Lung (tissue), 12 donors: ENCODE data around the gene ART3. TPM values are rescaled to one million over a fixed set of nuclear protein-coding genes. Genes with fewer than 3 reads are reported as not detected.
A peak's percentile ranks its signal among the peaks of the same experiment; 100 is the strongest.

ENCODE experiments used
- ATAC-seq: fragments of 200-7000 bp; cut with Tn5 transposase; one replicate; pipeline ENCODE4 v1.9.1; 2020; ENCODE audit warnings: moderate number of reproducible peaks; ENCODE audit not compliant: insufficient read depth, low FRiP score
- DNase-seq, 3 donors: peaks; one replicate each; pipeline ENCODE4 v3.0.0-alpha.2; 2013 to 2017
- H3K27ac ChIP-seq, 2 donors: one replicate each; pipeline ENCODE4 v1.5.1; 2013; ENCODE audit warnings: mild to moderate bottlenecking in 2 of 2, moderate library complexity in 2 of 2, control low read depth in 1 of 2, inconsistent platforms in 1 of 2, low read depth in 1 of 2, low read length in 1 of 2
- H3K27me3 ChIP-seq, 3 donors: one replicate each; pipeline ENCODE4 v1.5.1; 2013; ENCODE audit warnings: low read length in 2 of 3; ENCODE audit not compliant: control insufficient read depth in 3 of 3, insufficient read depth in 3 of 3
- H3K36me3 ChIP-seq, 4 donors: one replicate each; pipeline ENCODE4 v1.5.1; 2013; ENCODE audit warnings: low read length in 4 of 4, mild to moderate bottlenecking in 1 of 4, moderate library complexity in 1 of 4; ENCODE audit not compliant: control insufficient read depth in 4 of 4, insufficient read depth in 4 of 4
- H3K4me1 ChIP-seq, 5 donors: one replicate each; pipeline ENCODE4 v1.5.1; 2013; ENCODE audit warnings: low read length in 5 of 5, mild to moderate bottlenecking in 2 of 5, moderate library complexity in 1 of 5; ENCODE audit not compliant: control insufficient read depth in 5 of 5, insufficient read depth in 5 of 5
- H3K4me3 ChIP-seq: one replicate; pipeline ENCODE4 v1.5.1; 2013; ENCODE audit warnings: mild to moderate bottlenecking, control low read depth, moderate library complexity
- H3K9ac ChIP-seq, 2 donors: one replicate each; pipeline ENCODE4 v1.5.1; 2013; ENCODE audit warnings: low read length in 2 of 2, control low read depth in 1 of 2; ENCODE audit not compliant: insufficient read depth in 1 of 2
- H3K9me3 ChIP-seq, 4 donors: one replicate each; pipeline ENCODE4 v1.5.1; 2013; ENCODE audit warnings: low read length in 3 of 4, mild to moderate bottlenecking in 1 of 4, moderate library complexity in 1 of 4; ENCODE audit not compliant: control insufficient read depth in 4 of 4, insufficient read depth in 3 of 4
- CTCF ChIP-seq: IDR thresholded peaks from 2 replicates; pipeline ENCODE4 v1.5.1; 2012; ENCODE audit warnings: mild to moderate bottlenecking; ENCODE audit errors: control extremely low read depth, extremely low read depth
- WGBS, 2 donors: extraction: QIAGEN DNeasy Blood & Tissue Kit; methylation state at CpG; one replicate each; pipeline ENCODE4 v1.1.7; 2013; 5-methylcytosine and 5-hydroxymethylcytosine counted together
- polyA plus RNA-seq, 2 donors: library from polyadenylated mRNA; stranded (reverse); fragments of 200-250 nt; gene quantifications; one replicate each; pipeline ENCODE4 v1.2.1, GENCODE V29; 2013
- total RNA-seq, 2 donors: library from RNA; depleted of rRNA in 1 of 2; stranded (reverse); fragments of >200 nt in 1 of 2; gene quantifications; one replicate each; pipeline ENCODE4 v1.2.1, GENCODE V29; 2014 to 2021
- donor health status: control.
- donor health status: control.
- donor health status: Bipolar disorder and iron deficiency.
- donor health status: healthy.
- donor health status: DM: yes; HTN: yes; CAD: no.

ART3 gene
- total and polyA plus RNA-seq, 4 donors = 0.13 to 0.71 TPM; not detected in 2

DNA sequence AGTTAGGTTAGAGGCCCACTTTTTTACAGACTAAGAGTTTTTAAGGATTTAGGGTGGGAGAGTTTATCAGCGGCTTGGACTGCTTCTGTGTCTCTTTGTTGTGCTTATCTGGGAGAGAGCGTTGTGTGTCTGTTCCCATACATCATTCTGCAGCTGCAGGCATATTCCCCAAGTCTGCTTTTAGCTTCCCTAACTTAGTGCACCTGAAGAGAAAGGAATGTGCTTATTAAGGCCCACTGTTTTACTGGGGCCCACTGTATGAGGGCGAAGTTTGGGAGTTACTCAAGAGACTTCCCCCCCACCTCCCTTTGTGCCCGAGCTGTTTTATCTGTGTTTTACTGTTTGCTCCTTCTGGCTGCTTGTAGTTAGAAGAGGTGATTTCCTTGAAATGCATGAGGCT is 31.9 kb downstream of the ART3 start:
- Histone ChIP-seq H3K4me3 (no peak overlapping the region), H3K9ac (no peak overlapping the region), H3K27me3 (no peaks in the 10 kb centered on the region), H3K27ac (no peak overlapping the region), H3K36me3 (peaks cover 0 to 2% (median 0%) of the 10 kb centered on the region in 4 donors), H3K4me1 (peaks cover 0 to 3% (median 0%) of the 10 kb centered on the region in 5 donors), H3K9me3 (no peaks in the 10 kb centered on the region)
- no peak for ATAC-seq
- no peak for TF ChIP-seq CTCF
- WGBS, 2 donors = 63 to 71% methylated on average over 4 of the region's 4 CpGs
- peak in 1 of 3 donors; percentile 7 for DNase-seq

GRCh38 chr4:76108467-76109181 is 34.1 kb downstream of the ART3 start:
- H3K4me1 ChIP-seq = peaks cover 0 to 3% (median 0%) of the 10 kb centered on the region in 5 donors
- no peaks in the 10 kb centered on the region for H3K27me3 ChIP-seq
- H3K9ac ChIP-seq = no peak overlapping the region
- no peak overlapping the region for H3K4me3 ChIP-seq
- peaks cover 0 to 18% (median 10%) of the 10 kb centered on the region in 4 donors for H3K36me3 ChIP-seq
- 48 to 65% methylated on average over 5 of the region's 5 CpGs for WGBS, 2 donors
- no peaks in the 10 kb centered on the region for H3K9me3 ChIP-seq
- DNase-seq = no peak
- no peak for ATAC-seq
- TF ChIP-seq CTCF = no peak
- no peak overlapping the region for H3K27ac ChIP-seq

DNA sequence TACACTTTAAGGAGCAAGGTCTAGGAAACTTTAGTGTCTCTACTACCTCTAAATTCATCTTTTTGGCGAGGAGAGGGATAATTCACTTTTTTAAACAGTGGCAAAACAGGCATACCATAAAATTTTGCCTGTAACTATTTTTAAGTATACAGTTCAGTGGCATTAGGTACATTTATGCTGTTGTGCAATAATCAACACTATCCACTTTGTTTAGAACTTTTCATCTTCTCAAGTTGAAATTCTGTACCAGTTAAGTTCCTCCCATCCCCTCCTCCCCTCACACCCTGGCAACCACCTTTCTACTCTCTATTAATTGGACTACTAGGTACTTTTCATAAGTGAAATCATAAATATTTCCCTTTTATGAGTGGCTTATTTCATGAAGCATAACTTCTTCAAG is 42.3 kb downstream of the ART3 start:
- no peak overlapping the region for H3K27ac ChIP-seq
- TF ChIP-seq CTCF = no peak
- H3K36me3 ChIP-seq = peaks cover 6 to 43% (median 31%) of the 10 kb centered on the region in 4 donors
- ATAC-seq = no peak
- no peak for DNase-seq
- no peaks in the 10 kb centered on the region for H3K4me1 ChIP-seq
- H3K4me3 ChIP-seq = no peak overlapping the region
- H3K9me3 ChIP-seq = no peaks in the 10 kb centered on the region
- no peak overlapping the region for H3K9ac ChIP-seq
- 97 to 100% methylated on average over 1 of the region's 1 CpG for WGBS, 2 donors
- H3K27me3 ChIP-seq = no peaks in the 10 kb centered on the region
